Stimulated activated naive CD8-positive, alpha-beta T cell treated with anti-CD3 and anti-CD28 coated beads, Interleukin-15, amount 100 ng/mL, for 72 hours (primary cell): ENCODE measurements around the gene DCXR.

Experiments
- ATAC-seq: fragments of 150-1000 bp; cut with Tn5 transposase; 2 replicates; pipeline ENCODE4 v1.10.0; 2021; ENCODE audit warnings: mild to moderate bottlenecking, moderate library complexity
- DNase-seq, 2 donors: peaks; one replicate each; pipeline ENCODE4 v3.0.0; 2021 to 2022
- H3K27ac Mint-ChIP-seq, 2 donors: one replicate each; pipeline ENCODE4 v1.8.0; 2022; ENCODE audit warnings: mild to moderate bottlenecking in 2 of 2, mixed read lengths in 2 of 2, moderate library complexity in 2 of 2
- H3K27me3 Mint-ChIP-seq: one replicate; pipeline ENCODE4 v1.8.0; 2022; ENCODE audit warnings: mixed read lengths
- H3K4me1 Mint-ChIP-seq: one replicate; pipeline ENCODE4 v1.8.0; 2022; ENCODE audit warnings: mild to moderate bottlenecking, mixed read lengths
- H3K4me3 Mint-ChIP-seq, 2 donors: one replicate each; pipeline ENCODE4 v1.8.0; 2022; ENCODE audit warnings: mild to moderate bottlenecking in 2 of 2, mixed read lengths in 2 of 2, moderate library complexity in 1 of 2
- H3K9me3 Mint-ChIP-seq, 2 donors: one replicate each; pipeline ENCODE4 v1.8.0; 2022; ENCODE audit warnings: mixed read lengths in 2 of 2

The DCXR gene

GRCh38 chr17:81996757-81997441 lies 40.6 kb downstream of the DCXR start:
- Mint-ChIP-seq H3K27me3 (no peaks in the 10 kb centered on the region), H3K9me3 (no peaks in the 10 kb centered on the region), H3K27ac (no peak overlapping the region), H3K4me3 (no peak overlapping the region), H3K4me1 (no peaks in the 10 kb centered on the region)
- ATAC-seq (no peak), DNase-seq (no peak)

GRCh38 chr17:81996232-81996756 lies 41.2 kb downstream of the DCXR start:
- ATAC-seq (peak; percentile 24), DNase-seq (no peak)
- no peaks in the 10 kb centered on the region for H3K27me3 Mint-ChIP-seq
- no peaks in the 10 kb centered on the region for H3K9me3 Mint-ChIP-seq
- no peak overlapping the region for H3K27ac Mint-ChIP-seq
- no peak overlapping the region for H3K4me3 Mint-ChIP-seq
- peaks cover 5% of the 10 kb centered on the region for H3K4me1 Mint-ChIP-seq

GRCh38 chr17:81995463-81996231 lies 41.9 kb downstream of the DCXR start:
- Mint-ChIP-seq H3K27ac (peak overlapping the region in 1 of 2 donors; percentile 27), H3K4me3 (no peak overlapping the region), H3K27me3 (no peaks in the 10 kb centered on the region), H3K4me1 (peaks cover 9% of the 10 kb centered on the region), H3K9me3 (no peaks in the 10 kb centered on the region)
- ATAC-seq (no peak), DNase-seq (no peak)

GRCh38 chr17:81994593-81995462 lies 42.7 kb downstream of the DCXR start:
- ATAC-seq: peak; percentile 26
- Mint-ChIP-seq H3K4me1 (peaks cover 11% of the 10 kb centered on the region), H3K27me3 (no peaks in the 10 kb centered on the region), H3K27ac (no peak overlapping the region), H3K4me3 (no peak overlapping the region), H3K9me3 (no peaks in the 10 kb centered on the region)
- DNase-seq: no peak

- H3K4me3 Mint-ChIP-seq: no peak overlapping the region
- ATAC-seq (no peak), DNase-seq (no peak)
- no peaks in the 10 kb centered on the region for H3K9me3 Mint-ChIP-seq
- peaks cover 17% of the 10 kb centered on the region for H3K4me1 Mint-ChIP-seq
- peak overlapping the region in 1 of 2 donors; percentile 80 for H3K27ac Mint-ChIP-seq
- H3K27me3 Mint-ChIP-seq: no peaks in the 10 kb centered on the region
Observed at GRCh38 chr17:81993729-81994592, 43.5 kb downstream of the DCXR start.

- Mint-ChIP-seq H3K27ac (no peak overlapping the region), H3K4me1 (peaks cover 17% of the 10 kb centered on the region), H3K4me3 (no peak overlapping the region), H3K9me3 (no peaks in the 10 kb centered on the region), H3K27me3 (no peaks in the 10 kb centered on the region)
- ATAC-seq (no peak), DNase-seq (no peak)
Observed at GRCh38 chr17:81992306-81993102, 45.0 kb downstream of the DCXR start.

- Mint-ChIP-seq H3K4me1 (peaks cover 19% of the 10 kb centered on the region), H3K27ac (peak overlapping the region in 1 of 2 donors; percentile 27), H3K27me3 (no peaks in the 10 kb centered on the region), H3K9me3 (no peaks in the 10 kb centered on the region), H3K4me3 (no peak overlapping the region)
- no peak for ATAC-seq
- DNase-seq: no peak
Observed at GRCh38 chr17:81991684-81992305, 45.7 kb downstream of the DCXR start.

GRCh38 chr17:81990836-81991683 lies 46.4 kb downstream of the DCXR start:
- no peaks in the 10 kb centered on the region for H3K9me3 Mint-ChIP-seq
- H3K4me1 Mint-ChIP-seq: peaks cover 24% of the 10 kb centered on the region
- peak overlapping the region in 1 of 2 donors; percentile 27 for H3K27ac Mint-ChIP-seq

GRCh38 chr17:81987161-81987770 lies 50.2 kb downstream of the DCXR start:
- ATAC-seq: no peak
- no peak overlapping the region for H3K27ac Mint-ChIP-seq

More at GRCh38 chr17:81990836-81991683, 46.4 kb downstream of the DCXR start:
- ATAC-seq: peak; percentile 22
- Mint-ChIP-seq H3K4me3 (no peak overlapping the region), H3K27me3 (no peaks in the 10 kb centered on the region)
- DNase-seq: no peak

GRCh38 chr17:81986606-81987005 lies 50.9 kb downstream of the DCXR start:
- Mint-ChIP-seq H3K27me3 (no peaks in the 10 kb centered on the region), H3K4me1 (peaks cover 32% of the 10 kb centered on the region), H3K9me3 (no peaks in the 10 kb centered on the region), H3K4me3 (no peak overlapping the region), H3K27ac (no peak overlapping the region)
- no peak for DNase-seq
- no peak for ATAC-seq

More at GRCh38 chr17:81987161-81987770, 50.2 kb downstream of the DCXR start:
- H3K4me3 Mint-ChIP-seq: no peak overlapping the region
- no peaks in the 10 kb centered on the region for H3K9me3 Mint-ChIP-seq
- H3K27me3 Mint-ChIP-seq: no peaks in the 10 kb centered on the region
- H3K4me1 Mint-ChIP-seq: peaks cover 34% of the 10 kb centered on the region
- DNase-seq: no peak
